Epithelial cell of proximal tubule (primary cell): Measurements from ENCODE around the gene KMT2A. TPM values are rescaled to one million over a fixed set of nuclear protein-coding genes. Genes with fewer than 3 reads are reported as not detected.
A peak's percentile ranks its signal among the peaks of the same experiment; 100 is the strongest.

Source experiments
- DNase-seq: peaks from one replicate; pipeline ENCODE4 v3.0.0-alpha.2; 2011; ENCODE audit warnings: low read depth
- H3K4me3 ChIP-seq: 2 replicates; pipeline ENCODE4 v1.5.1; 2011; ENCODE audit warnings: low read depth, mild to moderate bottlenecking, low read length
- CTCF ChIP-seq: conservative IDR thresholded peaks from 2 replicates; pipeline ENCODE4 v1.5.1; 2012; ENCODE audit warnings: low read depth, mild to moderate bottlenecking, low read length
- total RNA-seq: library from RNA; depleted of rRNA; stranded (reverse); fragments of >200 nt; gene quantifications from 2 replicates; pipeline ENCODE4 v1.2.3, GENCODE V29; 2015

The KMT2A gene
- total RNA-seq, 1 donor from 2014 or later, result 42.1 TPM

GRCh38 chr11:118528511-118528910 lies 92.2 kb downstream of the KMT2A start:
- H3K4me3 ChIP-seq, result no peak overlapping the region
- no peak for DNase-seq
- TF ChIP-seq CTCF, result no peak

- H3K4me3 ChIP-seq, result peak overlapping the region; percentile 82
- no peak for TF ChIP-seq CTCF
- DNase-seq, result no peak
These were observed 93.4 kb downstream of the KMT2A start for GRCh38 chr11:118529584-118530175.

DNA sequence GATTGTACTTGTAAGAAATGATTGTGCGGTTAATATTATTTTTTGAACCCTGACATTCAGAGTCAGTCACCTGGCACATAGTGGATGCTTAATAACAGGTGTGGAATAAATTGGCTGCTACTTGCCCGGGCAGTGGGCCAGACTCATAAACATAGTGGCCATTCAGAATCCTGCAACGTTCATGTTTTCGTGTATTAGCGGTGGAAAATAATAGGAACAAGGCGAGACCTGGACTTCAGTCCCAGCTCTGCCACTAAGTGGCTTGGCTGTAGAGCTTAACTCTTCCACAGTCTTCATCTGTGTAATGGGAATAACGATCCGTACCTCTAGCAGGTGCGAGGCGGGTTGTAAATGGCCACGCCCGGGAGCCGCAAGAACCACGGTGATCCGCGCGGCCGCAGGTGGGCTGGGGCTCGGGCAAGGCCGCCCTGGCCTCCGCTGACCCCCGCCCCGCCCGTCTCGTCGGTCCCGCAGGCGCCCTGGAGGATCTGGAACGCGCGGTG lies 93.9 kb downstream of the KMT2A start:
- H3K4me3 ChIP-seq, result peak overlapping the region; percentile 82
- no peak for TF ChIP-seq CTCF
- no peak for DNase-seq

- no peak for TF ChIP-seq CTCF
- no peak for DNase-seq
- H3K4me3 ChIP-seq, result peak within 1 kb of the TSS; percentile 82
These were observed 94.6 kb downstream of the KMT2A start, which contains the start of gene TMEM25 for GRCh38 chr11:118530683-118531596. TSS of gene TMEM25 (plus strand) at chr11:118531192. CDS start at chr11:118531802, 610 bp downstream.

DNA sequence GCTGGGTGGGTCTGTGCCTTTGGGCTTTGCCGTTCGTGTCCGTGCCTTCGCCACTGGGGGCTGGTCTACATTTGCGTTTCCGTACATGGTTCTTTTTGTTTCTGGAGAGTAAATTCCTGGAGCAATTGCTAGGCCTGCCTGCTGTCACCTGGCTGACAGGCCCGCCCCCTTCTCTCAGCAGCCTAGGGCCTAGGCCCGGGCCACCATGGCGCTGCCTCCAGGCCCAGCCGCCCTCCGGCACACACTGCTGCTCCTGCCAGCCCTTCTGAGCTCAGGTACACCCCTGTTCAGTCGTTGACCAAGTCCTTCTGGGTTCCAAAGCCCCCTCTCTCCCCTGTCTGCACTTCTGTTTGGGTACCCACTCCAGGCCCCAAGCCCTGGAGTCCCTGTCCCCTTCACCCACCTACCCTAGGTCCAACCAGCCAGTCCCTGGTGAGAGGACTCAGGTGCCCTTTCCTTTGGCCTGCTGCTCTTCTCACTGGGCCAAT lies 95.3 kb downstream of the KMT2A start:
- peak overlapping the region; percentile 82 for H3K4me3 ChIP-seq
- TF ChIP-seq CTCF, result no peak
- no peak for DNase-seq

GRCh38 chr11:118532091-118532490 lies 95.8 kb downstream of the KMT2A start:
- H3K4me3 ChIP-seq, result peak overlapping the region; percentile 82
- TF ChIP-seq CTCF, result no peak
- no peak for DNase-seq
